Body of pancreas (tissue), 4 donors: ENCODE measurements around the gene TMEM95. TPM values are rescaled to one million over a fixed set of nuclear protein-coding genes. Genes with fewer than 3 reads are reported as not detected.

ENCODE experiments used
- ATAC-seq: fragments of 150-250 bp; one replicate; pipeline ENCODE4 v1.9.1; 2016
- DNase-seq, 4 donors: peaks; one replicate each; pipeline ENCODE4 v3.0.0-alpha.2; 2019
- H3K27ac ChIP-seq, 4 donors: fragments of 200-600 bp; sonication (generic); 1 replicate in 3 of 4; 2 replicates in 1 of 4; pipeline versions ENCODE4 v1.5.1 to v1.6.1; 2016 to 2019; ENCODE audit warnings: mild to moderate bottlenecking in 1 of 4, mixed read lengths in 1 of 4, moderate library complexity in 1 of 4
- H3K27me3 ChIP-seq, 2 donors: fragments of 200-600 bp; sonication (generic); one replicate each; pipeline ENCODE4 v1.6.0; 2016; ENCODE audit warnings: mild to moderate bottlenecking in 1 of 2
- H3K36me3 ChIP-seq, 2 donors: fragments of 200-600 bp; sonication (generic); replicated peaks in 1 of 2; 2 replicates each; pipeline ENCODE4 v1.5.1; 2016; ENCODE audit warnings: low read depth in 2 of 2; ENCODE audit not compliant: insufficient read depth in 1 of 2
- H3K4me1 ChIP-seq: fragments of 200-600 bp; sonication (generic); one replicate; pipeline ENCODE4 v1.6.0; 2016
- H3K4me3 ChIP-seq, 2 donors: fragments of 200-600 bp; sonication (generic); 1 replicate in 1 of 2; 2 replicates in 1 of 2; pipeline ENCODE4 v1.5.1; 2016 to 2019
- H3K9me3 ChIP-seq, 3 donors: fragments of 200-600 bp; sonication (generic); 1 replicate in 2 of 3; 2 replicates in 1 of 3; pipeline ENCODE4 v1.5.1; 2016
- CTCF ChIP-seq, 7 experiments: fragments of 450-650 bp in 4 of 7; fragments of 200-600 bp in 3 of 7; sonication (generic) in 3 of 7; IDR thresholded peaks; one replicate each; pipeline ENCODE4 v1.5.1; 2016 to 2019; ENCODE audit warnings: antibody characterized with exemption in 7 of 7
- POLR2A ChIP-seq, 3 donors: fragments of 450-650 bp; IDR thresholded peaks; one replicate each; pipeline ENCODE4 v1.6.1; 2016; ENCODE audit warnings: antibody characterized with exemption in 3 of 3, mild to moderate bottlenecking in 2 of 3
- WGBS, 2 donors: methylation state at CpG; one replicate each; pipeline ENCODE4 v1.1.5; 2017; 5-methylcytosine and 5-hydroxymethylcytosine counted together
- intact Hi-C: fragments of 100-400 bp; cut with DNase I; formaldehyde crosslinking; loops from one replicate; pipeline ENCODE4 v1.15.1; 2023
- total RNA-seq, 2 donors: library from RNA; depleted of rRNA; stranded (reverse); fragments of >200 nt; gene quantifications; one replicate each; pipeline ENCODE4 v1.1.0, GENCODE V29; 2016

Gene TMEM95
- total RNA-seq, 2 donors from 2014 or later = not detected

GRCh38 chr17:7380855-7381683 lies 26.1 kb downstream of the TMEM95 start, which contains the start of gene TNK1:
TSS of gene TNK1 (plus strand) at chr17:7381089. CDS start at chr17:7382927, 1,838 bp downstream.
- peaks cover 24% of the 10 kb centered on the region for H3K4me1 ChIP-seq
- no peaks in the 10 kb centered on the region for H3K36me3 ChIP-seq
- H3K9me3 ChIP-seq = no peaks in the 10 kb centered on the region
- H3K27me3 ChIP-seq = no peaks in the 10 kb centered on the region
- H3K27ac ChIP-seq = peak within 1 kb of the TSS; percentile 65 to 85 (median 82)
- intact Hi-C loops = no loop called here
- peak within 1 kb of the TSS; percentile 46 to 87 for H3K4me3 ChIP-seq
- DNase-seq = peak; percentile 72 to 87 (median 82)
- WGBS, 2 donors = 2% methylated on average over 33 to 52 of the region's 52 CpGs
- ATAC-seq = peak; percentile 88
- TF ChIP-seq POLR2A (IDR thresholded peaks at IDR 0.05) (peak; percentile 67 to 86 (median 83)), CTCF (IDR thresholded peaks at IDR 0.05) (peak in 2 of 7 experiments; percentile 5 to 16)

GRCh38 chr17:7382901-7383300 lies 27.9 kb downstream of the TMEM95 start:
- intact Hi-C loops = no loop called here
- no peak for TF ChIP-seq POLR2A (IDR thresholded peaks at IDR 0.05)
- no peak for TF ChIP-seq CTCF (IDR thresholded peaks at IDR 0.05)
- no peak overlapping the region for H3K27ac ChIP-seq
- ATAC-seq = no peak
- H3K4me1 ChIP-seq = peaks cover 24% of the 10 kb centered on the region
- DNase-seq = no peak
- H3K4me3 ChIP-seq = no peak overlapping the region
- H3K9me3 ChIP-seq = no peaks in the 10 kb centered on the region
- no peaks in the 10 kb centered on the region for H3K27me3 ChIP-seq
- no peaks in the 10 kb centered on the region for H3K36me3 ChIP-seq
- 94 to 97% methylated on average over 8 to 10 of the region's 10 CpGs for WGBS, 2 donors

GRCh38 chr17:7383371-7383741 lies 28.4 kb downstream of the TMEM95 start:
- no peak for TF ChIP-seq POLR2A (IDR thresholded peaks at IDR 0.05)
- TF ChIP-seq CTCF (IDR thresholded peaks at IDR 0.05) = no peak
- H3K27ac ChIP-seq = no peak overlapping the region
- WGBS, 2 donors = 92 to 98% methylated on average over 8 to 10 of the region's 11 CpGs
- intact Hi-C loops = no loop called here
- no peaks in the 10 kb centered on the region for H3K36me3 ChIP-seq
- H3K4me1 ChIP-seq = peaks cover 24% of the 10 kb centered on the region
- DNase-seq = no peak
- no peaks in the 10 kb centered on the region for H3K27me3 ChIP-seq
- H3K9me3 ChIP-seq = no peaks in the 10 kb centered on the region
- no peak for ATAC-seq
- no peak overlapping the region for H3K4me3 ChIP-seq

- Histone ChIP-seq H3K4me1 (peaks cover 24% of the 10 kb centered on the region), H3K36me3 (peaks cover 0 to under 1% of the 10 kb centered on the region in 2 donors), H3K27ac (no peak overlapping the region), H3K27me3 (no peaks in the 10 kb centered on the region), H3K9me3 (no peaks in the 10 kb centered on the region), H3K4me3 (no peak overlapping the region)
- TF ChIP-seq POLR2A (IDR thresholded peaks at IDR 0.05) (no peak), CTCF (IDR thresholded peaks at IDR 0.05) (no peak)
- DNase-seq (no peak), ATAC-seq (no peak)
- intact Hi-C loops = no loop called here
- 48 to 87% methylated on average over 22 to 61 of the region's 65 CpGs for WGBS, 2 donors
Measured at GRCh38 chr17:7383742-7384488, 29.0 kb downstream of the TMEM95 start.
